Activated CD4-positive, alpha-beta memory T cell treated with anti-CD3 and anti-CD28 coated beads for 36 hours (primary cell): Measurements from ENCODE around the gene TRMT112. TPM values are rescaled to one million over a fixed set of nuclear protein-coding genes. Genes with fewer than 3 reads are reported as not detected.

Experiments
- CTCF ChIA-PET: fragments of 350-600 bp; sonication (Branson Sonifier 250); formaldehyde crosslinking; loops from one replicate; lab custom pipeline; 2021; ENCODE audit warnings: antibody characterized with exemption, inconsistent platforms; lab: Charles Lee
- POLR2A ChIA-PET: fragments of 350-600 bp; sonication (Branson Sonifier 250); formaldehyde crosslinking; loops from one replicate; lab custom pipeline; 2021; ENCODE audit warnings: antibody characterized with exemption; lab: Charles Lee
- DNase-seq: peaks from one replicate; pipeline ENCODE4 v3.0.0-alpha.2; 2020
- H3K27ac Mint-ChIP-seq: one replicate; pipeline ENCODE4 v1.8.0; 2021; ENCODE audit warnings: mixed read lengths
- H3K27me3 Mint-ChIP-seq: one replicate; pipeline ENCODE4 v1.8.0; 2021; ENCODE audit warnings: mixed read lengths
- H3K36me3 Mint-ChIP-seq: one replicate; pipeline ENCODE4 v1.8.0; 2021; ENCODE audit warnings: mixed read lengths
- H3K4me1 Mint-ChIP-seq: one replicate; pipeline ENCODE4 v1.8.0; 2021; ENCODE audit warnings: low read depth, mixed read lengths
- H3K4me3 Mint-ChIP-seq: one replicate; pipeline ENCODE4 v1.8.0; 2021; ENCODE audit warnings: mild to moderate bottlenecking, mixed read lengths
- H3K9me3 Mint-ChIP-seq: one replicate; pipeline ENCODE4 v1.8.0; 2021; ENCODE audit warnings: mixed read lengths
- intact Hi-C: fragments of 100-400 bp; cut with micrococcal nuclease; formaldehyde crosslinking; loops from one replicate; pipeline ENCODE4 v1.15.1; 2023
- total RNA-seq, 2 experiments: library from RNA; stranded (reverse); gene quantifications; one replicate each; pipeline ENCODE4 v1.2.3, GENCODE V29; 2021

The TRMT112 gene
- total RNA-seq, 2 experiments from 2014 or later, result 255 to 258 TPM

DNA sequence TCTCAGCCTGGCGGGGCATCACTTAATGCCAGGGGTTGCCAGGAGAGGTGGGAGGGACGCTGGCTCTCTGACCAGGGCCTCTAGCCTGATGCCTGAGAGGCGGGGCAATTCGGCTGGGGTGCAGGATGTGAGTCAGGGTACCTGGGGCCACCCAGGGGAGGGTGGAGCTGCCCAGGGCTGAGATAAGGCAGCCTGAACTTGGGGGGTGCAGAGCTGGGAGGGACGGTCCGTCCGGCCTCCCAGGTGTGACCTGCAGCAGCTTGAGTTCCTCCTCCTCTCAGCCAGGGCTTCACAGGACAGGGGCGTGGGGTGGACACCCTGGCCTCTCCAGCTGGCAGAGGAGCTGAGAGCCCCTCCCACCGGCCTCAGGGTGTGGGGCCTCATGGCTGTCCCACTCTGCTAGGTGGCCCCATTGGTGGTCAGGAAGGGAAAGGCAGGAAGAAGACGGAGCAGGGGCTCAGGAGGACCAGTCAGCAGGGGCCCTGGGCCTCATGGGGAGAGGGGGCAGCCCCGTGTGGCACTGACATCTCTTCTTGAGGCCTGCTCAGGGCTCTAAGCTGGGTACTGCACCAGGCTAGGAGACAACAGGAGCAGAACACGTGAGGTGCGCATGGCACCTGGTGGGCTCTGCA, 40.7 kb upstream of the TRMT112 start:
- Mint-ChIP-seq H3K9me3 (no peaks in the 10 kb centered on the region), H3K4me1 (peaks cover 37% of the 10 kb centered on the region), H3K27me3 (no peaks in the 10 kb centered on the region), H3K27ac (peak overlapping the region; percentile 53), H3K36me3 (peaks cover 15% of the 10 kb centered on the region), H3K4me3 (peak overlapping the region; percentile 60)
- CTCF ChIA-PET, result interaction anchor here (0.9 to 2.1 kb wide), 3 partner anchors 15 to 91 kb away, joined by 4 to 13 read pairs (median 4); partner anchors contain the start of genes PRDX5 and TRMT112
- POLR2A ChIA-PET, result interaction anchor here (1.9 to 2.8 kb wide), 2 partner anchors 16 to 41 kb away, joined by 6 to 10 read pairs; partner anchors contain the start of genes PRDX5 and TRMT112
- intact Hi-C loops, result loop anchor here (2.0 kb wide), 2 partner anchors 15 to 91 kb away; no protein-coding TSS in a partner anchor
- peak; percentile 82 for DNase-seq

DNA sequence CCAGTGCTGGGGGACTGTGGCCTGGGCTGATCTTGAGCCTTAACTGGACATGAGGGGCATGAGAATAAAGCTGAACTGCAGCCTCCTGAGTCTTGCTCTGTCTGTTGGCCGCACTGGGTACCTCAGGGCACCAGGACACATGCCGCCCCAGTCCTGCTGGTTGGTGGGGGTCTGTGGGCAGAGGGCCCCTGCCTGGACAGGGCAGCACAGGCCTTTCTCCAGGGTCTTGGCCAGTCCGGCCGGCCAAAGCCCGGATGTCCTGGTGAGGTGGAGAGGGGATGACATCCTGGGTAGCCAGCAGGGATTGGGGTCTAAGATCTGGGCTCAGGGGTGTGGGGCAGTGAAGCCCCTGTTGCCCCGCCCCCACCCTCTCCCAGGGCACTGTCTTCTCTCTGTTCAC, 40.1 kb upstream of the TRMT112 start:
- Mint-ChIP-seq H3K9me3 (no peaks in the 10 kb centered on the region), H3K36me3 (peaks cover 15% of the 10 kb centered on the region), H3K4me3 (no peak overlapping the region), H3K27ac (peak overlapping the region; percentile 53), H3K27me3 (no peaks in the 10 kb centered on the region), H3K4me1 (peaks cover 37% of the 10 kb centered on the region)
- no peak for DNase-seq
- CTCF ChIA-PET, result interaction anchor here (0.9 to 2.1 kb wide), 7 partner anchors 15 to 1527 kb away, joined by 3 to 13 read pairs (median 4); partner anchors contain the start of genes CCDC88B, PRDX5 and TRMT112
- intact Hi-C loops, result no loop called here
- POLR2A ChIA-PET, result interaction anchor here (1.9 to 2.8 kb wide), 2 partner anchors 16 to 40 kb away, joined by 6 to 10 read pairs; partner anchors contain the start of genes PRDX5 and TRMT112

DNA sequence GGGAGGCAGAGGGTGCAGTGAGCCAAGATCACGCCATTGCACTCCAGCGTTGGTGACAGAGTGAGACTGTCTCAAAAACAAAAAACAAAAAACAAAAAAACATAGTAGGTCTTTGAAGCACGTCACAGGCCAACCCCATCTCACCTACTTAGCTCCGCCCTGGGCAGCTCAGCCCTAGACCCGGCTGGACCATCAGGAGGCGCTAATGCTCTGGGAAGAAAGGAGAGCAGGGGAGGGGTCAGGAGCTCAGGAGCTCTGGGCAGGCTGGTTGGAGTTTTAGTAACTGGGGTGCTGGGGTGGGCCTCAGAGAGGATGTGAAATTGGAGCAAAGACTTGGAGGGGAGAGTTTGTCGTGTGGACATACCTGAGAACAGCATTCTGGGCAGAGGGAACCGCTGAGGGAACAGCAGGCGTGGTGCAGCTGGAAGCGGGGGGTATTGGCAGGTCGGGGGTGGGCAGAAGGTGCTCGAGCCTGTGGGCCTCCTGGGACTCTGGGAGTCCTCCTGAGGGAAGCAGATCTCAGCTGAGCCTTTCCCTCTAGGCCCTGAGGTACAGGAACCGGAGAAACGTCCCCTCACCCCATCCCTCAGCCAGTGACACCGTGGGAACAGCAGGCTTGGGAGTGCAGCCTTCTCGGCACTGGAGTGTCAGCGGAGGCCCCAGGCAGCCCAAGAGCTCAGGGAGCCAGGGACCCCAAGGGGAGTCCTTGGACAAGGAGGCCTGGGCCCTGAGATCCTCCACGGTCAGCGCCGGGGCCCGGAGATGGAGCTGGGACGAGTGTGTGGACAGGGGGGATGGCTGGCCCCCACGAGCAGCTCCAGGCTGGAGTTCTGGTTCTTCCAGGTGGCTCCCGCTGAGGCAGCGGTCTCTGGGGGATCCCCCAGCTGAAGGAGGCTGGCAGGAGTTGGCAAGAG, 39.4 kb upstream of the TRMT112 start:
- peak overlapping the region; percentile 56 for H3K27ac Mint-ChIP-seq
- peaks cover 32% of the 10 kb centered on the region for H3K4me1 Mint-ChIP-seq
- H3K4me3 Mint-ChIP-seq, result peak overlapping the region; percentile 4
- ChIA-PET POLR2A (interaction anchor here (0.6 to 2.8 kb wide), 6 partner anchors 11 to 422 kb away, joined by 3 to 10 read pairs (median 4); partner anchors contain the start of genes PRDX5 and TRMT112), CTCF (interaction anchor here (0.9 to 2.1 kb wide), 5 partner anchors 14 to 1528 kb away, joined by 3 to 13 read pairs (median 8); partner anchors contain the start of gene CCDC88B)
- no peaks in the 10 kb centered on the region for H3K9me3 Mint-ChIP-seq
- peak; percentile 71 for DNase-seq
- H3K27me3 Mint-ChIP-seq, result no peaks in the 10 kb centered on the region
- intact Hi-C loops, result no loop called here
- peaks cover 10% of the 10 kb centered on the region for H3K36me3 Mint-ChIP-seq

DNA sequence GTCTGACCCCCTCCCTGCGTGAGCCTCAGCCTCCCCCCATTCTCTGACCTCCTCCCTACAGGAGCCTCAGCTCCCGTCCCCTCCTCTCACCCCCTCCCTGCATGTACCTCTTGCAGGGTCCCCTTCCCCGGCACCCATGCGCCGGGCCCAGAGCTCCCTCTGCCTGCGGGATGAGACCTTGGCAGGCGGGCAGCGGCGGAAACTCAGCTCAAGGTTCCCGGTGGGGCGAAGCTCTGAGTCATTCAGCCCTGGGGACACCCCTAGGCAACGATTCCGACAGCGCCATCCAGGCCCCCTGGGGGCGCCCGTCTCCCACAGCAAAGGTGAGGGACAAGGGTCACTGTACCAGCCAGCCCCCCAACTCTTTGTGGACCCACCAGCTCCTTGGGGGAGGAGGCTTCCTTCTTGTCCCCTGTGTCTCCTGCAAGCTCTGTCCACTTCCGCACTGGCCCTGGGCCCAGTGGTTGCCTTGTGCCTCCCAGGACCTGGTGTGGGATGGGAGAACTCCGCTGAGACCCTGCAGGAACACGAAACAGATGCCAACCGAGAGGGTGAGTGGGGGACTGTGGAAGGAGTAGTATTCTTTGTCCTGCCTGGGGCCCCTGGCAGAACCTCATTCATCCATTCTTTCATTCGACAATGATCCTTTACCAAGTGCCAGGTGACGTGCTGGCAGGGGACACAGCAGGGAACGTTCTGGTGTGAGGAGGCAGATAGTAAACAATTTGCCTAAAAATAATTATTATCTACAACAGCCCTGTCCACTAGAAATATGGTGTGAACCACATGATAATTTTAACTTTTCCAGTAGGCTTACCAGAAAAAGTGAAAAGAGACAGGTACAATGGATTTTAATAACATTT, 38.0 kb upstream of the TRMT112 start:
- Mint-ChIP-seq H3K27me3 (no peaks in the 10 kb centered on the region), H3K36me3 (peaks cover 2% of the 10 kb centered on the region), H3K27ac (no peak overlapping the region), H3K4me1 (peaks cover 22% of the 10 kb centered on the region), H3K4me3 (no peak overlapping the region), H3K9me3 (no peaks in the 10 kb centered on the region)
- POLR2A ChIA-PET, result interaction anchor here (0.8 kb wide), 1 partner anchor 13 kb away, joined by 3 read pairs; no protein-coding TSS in a partner anchor
- peak; percentile 41 for DNase-seq
- CTCF ChIA-PET, result interaction anchor here (1.3 to 1.9 kb wide), 4 partner anchors 15 to 38 kb away, joined by 3 to 9 read pairs (median 6); partner anchors contain the start of genes CCDC88B, PRDX5 and TRMT112
- intact Hi-C loops, result no loop called here

- intact Hi-C loops, result no loop called here
- no peaks in the 10 kb centered on the region for H3K27me3 Mint-ChIP-seq
- POLR2A ChIA-PET, result interaction anchor here (1.4 kb wide), 1 partner anchor 13 kb away, joined by 3 read pairs; no protein-coding TSS in a partner anchor
- no peaks in the 10 kb centered on the region for H3K9me3 Mint-ChIP-seq
- H3K4me1 Mint-ChIP-seq, result peaks cover 13% of the 10 kb centered on the region
- CTCF ChIA-PET, result interaction anchor here (1.3 to 2.1 kb wide), 3 partner anchors 19 to 36 kb away, joined by 3 to 7 read pairs (median 4); partner anchors contain the start of genes PRDX5 and TRMT112
- no peak overlapping the region for H3K27ac Mint-ChIP-seq
- no peak for DNase-seq
- H3K36me3 Mint-ChIP-seq, result peaks cover 5% of the 10 kb centered on the region
- no peak overlapping the region for H3K4me3 Mint-ChIP-seq
These were observed 36.6 kb upstream of the TRMT112 start for GRCh38 chr11:64353715-64354506.

DNA sequence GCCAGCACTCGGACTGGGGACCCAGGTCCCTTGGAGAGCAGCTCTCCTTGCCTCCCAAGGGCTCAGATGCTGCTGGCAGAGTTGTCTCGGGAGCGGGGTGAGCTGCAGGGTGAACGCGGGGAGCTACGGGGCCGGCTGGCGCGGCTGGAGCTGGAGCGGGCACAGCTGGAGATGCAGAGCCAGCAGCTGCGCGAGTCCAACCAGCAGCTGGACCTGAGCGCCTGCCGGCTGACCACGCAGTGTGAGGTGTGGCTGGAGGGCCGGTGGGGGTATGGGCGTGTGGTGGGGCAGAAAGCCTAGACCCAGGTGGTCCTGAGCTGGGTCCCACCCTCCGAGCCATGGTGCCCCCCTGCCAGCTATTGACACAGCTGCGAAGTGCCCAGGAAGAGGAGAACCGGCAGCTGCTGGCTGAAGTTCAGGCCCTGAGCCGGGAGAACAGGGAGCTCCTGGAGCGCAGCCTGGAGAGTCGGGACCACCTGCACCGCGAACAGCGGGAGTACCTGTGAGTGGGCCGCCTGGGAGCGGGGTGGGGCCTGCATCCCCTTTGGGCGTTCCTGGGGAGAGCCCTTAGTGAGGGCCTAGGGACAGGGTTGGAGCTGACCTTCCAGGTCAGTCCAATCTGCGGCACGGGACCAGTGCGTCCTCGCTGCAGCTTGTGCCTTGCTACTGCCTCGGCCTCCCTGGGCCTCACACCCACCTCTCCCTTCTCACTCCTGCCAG, 35.8 kb upstream of the TRMT112 start:
- ChIA-PET POLR2A (interaction anchor here (0.6 to 1.4 kb wide), 3 partner anchors 12 to 290 kb away, joined by 3 read pairs; partner anchors contain the start of gene PRDX5), CTCF (interaction anchor here (2.1 kb wide), 1 partner anchor 35 kb away, joined by 7 read pairs; the partner anchor contains the start of genes PRDX5 and TRMT112)
- intact Hi-C loops, result no loop called here
- H3K27ac Mint-ChIP-seq, result no peak overlapping the region
- H3K9me3 Mint-ChIP-seq, result no peaks in the 10 kb centered on the region
- H3K4me3 Mint-ChIP-seq, result no peak overlapping the region
- H3K4me1 Mint-ChIP-seq, result peaks cover 9% of the 10 kb centered on the region
- no peak for DNase-seq
- H3K27me3 Mint-ChIP-seq, result no peaks in the 10 kb centered on the region
- peaks cover 5% of the 10 kb centered on the region for H3K36me3 Mint-ChIP-seq

DNA sequence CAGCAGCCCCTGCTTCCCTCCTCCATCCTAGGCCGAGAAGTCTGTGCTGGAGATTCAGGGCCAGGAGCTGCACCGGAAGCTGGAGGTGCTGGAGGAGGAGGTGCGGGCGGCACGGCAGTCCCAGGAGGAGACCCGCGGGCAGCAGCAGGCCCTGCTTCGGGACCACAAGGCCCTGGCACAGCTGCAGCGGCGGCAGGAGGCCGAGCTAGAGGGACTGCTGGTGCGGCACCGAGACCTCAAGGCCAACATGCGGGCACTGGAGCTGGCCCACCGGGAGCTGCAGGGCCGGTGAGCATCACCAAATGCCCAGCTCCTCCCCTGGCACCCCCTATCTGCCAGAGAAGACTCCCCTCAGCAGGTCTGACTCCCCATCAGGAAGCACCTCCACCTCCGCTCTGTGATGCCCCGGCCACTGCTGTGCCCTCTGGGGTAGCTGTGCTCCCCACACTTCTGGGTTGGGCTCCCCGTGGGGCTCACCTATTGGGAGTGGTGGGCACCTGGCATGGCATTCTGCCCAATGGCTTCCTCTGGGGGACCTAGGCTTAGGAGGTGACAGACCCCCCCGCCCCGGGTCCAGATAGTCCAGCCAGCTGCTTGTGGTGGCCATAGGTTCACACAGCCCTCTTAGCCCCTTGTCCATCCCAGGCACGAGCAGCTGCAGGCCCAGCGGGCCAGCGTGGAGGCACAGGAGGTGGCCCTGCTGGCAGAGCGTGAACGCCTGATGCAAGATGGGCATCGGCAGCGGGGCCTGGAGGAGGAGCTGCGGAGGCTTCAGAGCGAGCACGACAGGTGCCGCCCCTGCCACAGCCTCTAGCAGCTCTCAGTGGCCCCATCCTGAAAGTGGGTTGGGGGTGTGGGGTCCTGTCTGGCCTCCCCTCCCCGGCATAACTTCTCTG, 35.0 kb upstream of the TRMT112 start:
- POLR2A ChIA-PET, result interaction anchor here (0.6 to 1.4 kb wide), 3 partner anchors 11 to 291 kb away, joined by 3 read pairs; partner anchors contain the start of gene PRDX5
- H3K4me3 Mint-ChIP-seq, result no peak overlapping the region
- H3K36me3 Mint-ChIP-seq, result peaks cover 5% of the 10 kb centered on the region
- H3K4me1 Mint-ChIP-seq, result peaks cover 4% of the 10 kb centered on the region
- DNase-seq, result no peak
- no peaks in the 10 kb centered on the region for H3K27me3 Mint-ChIP-seq
- intact Hi-C loops, result no loop called here
- no peaks in the 10 kb centered on the region for H3K9me3 Mint-ChIP-seq
- H3K27ac Mint-ChIP-seq, result no peak overlapping the region
- CTCF ChIA-PET, result interaction anchor here (1.1 to 2.1 kb wide), 2 partner anchors 35 kb away, joined by 4 to 7 read pairs; partner anchors contain the start of genes PRDX5 and TRMT112

DNA sequence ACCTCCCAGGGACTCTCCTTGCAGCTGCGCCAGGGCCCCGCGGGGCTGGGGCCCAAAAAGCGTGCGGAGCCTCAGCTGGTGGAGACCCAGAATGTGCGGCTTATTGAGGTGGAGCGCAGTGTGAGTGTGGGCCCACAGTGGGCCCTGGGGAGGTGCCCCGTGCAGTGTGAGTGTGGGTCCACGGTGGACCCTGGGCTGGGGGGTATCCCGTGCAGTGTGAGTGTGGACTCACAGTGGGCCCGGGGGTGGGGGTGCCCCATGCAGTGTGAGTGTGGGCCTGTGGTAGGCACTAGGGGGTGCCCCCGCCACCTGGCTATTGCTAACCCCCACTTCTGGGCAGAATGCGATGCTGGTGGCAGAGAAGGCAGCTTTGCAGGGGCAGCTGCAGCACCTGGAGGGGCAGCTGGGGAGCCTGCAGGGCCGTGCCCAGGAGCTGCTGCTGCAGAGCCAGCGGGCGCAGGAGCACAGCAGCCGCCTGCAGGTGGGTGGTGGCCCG, 33.8 kb upstream of the TRMT112 start:
- no peak for DNase-seq
- intact Hi-C loops, result no loop called here
- peaks cover 4% of the 10 kb centered on the region for H3K4me1 Mint-ChIP-seq
- no peaks in the 10 kb centered on the region for H3K9me3 Mint-ChIP-seq
- peaks cover 8% of the 10 kb centered on the region for H3K36me3 Mint-ChIP-seq
- no peak overlapping the region for H3K4me3 Mint-ChIP-seq
- H3K27ac Mint-ChIP-seq, result no peak overlapping the region
- POLR2A ChIA-PET, result no interaction called here
- CTCF ChIA-PET, result interaction anchor here (1.1 kb wide), 1 partner anchor 34 kb away, joined by 4 read pairs; the partner anchor contains the start of genes PRDX5 and TRMT112
- no peaks in the 10 kb centered on the region for H3K27me3 Mint-ChIP-seq

DNA sequence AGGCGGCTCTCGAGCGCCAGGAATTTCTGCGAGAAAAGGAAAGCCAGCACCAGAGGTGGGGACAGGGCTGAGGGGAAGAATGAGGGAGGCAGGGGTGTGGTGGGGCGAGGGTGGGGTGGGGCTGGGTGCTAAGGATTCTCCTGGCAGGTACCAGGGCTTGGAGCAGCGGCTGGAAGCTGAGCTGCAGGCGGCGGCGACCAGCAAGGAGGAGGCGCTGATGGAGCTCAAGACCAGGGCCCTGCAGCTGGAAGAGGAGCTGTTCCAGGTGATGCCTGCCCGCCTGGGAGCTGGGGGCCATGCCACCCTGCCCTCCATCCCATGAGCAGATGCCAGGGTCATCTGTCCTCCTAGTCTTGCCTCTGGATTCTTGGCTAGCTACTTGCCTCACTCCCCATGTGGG, 32.0 kb upstream of the TRMT112 start:
- Mint-ChIP-seq H3K4me3 (no peak overlapping the region), H3K36me3 (peaks cover 16% of the 10 kb centered on the region), H3K4me1 (peaks cover 8% of the 10 kb centered on the region), H3K27me3 (no peaks in the 10 kb centered on the region), H3K27ac (no peak overlapping the region), H3K9me3 (no peaks in the 10 kb centered on the region)
- POLR2A ChIA-PET, result interaction anchor here (1.0 kb wide), 1 partner anchor 10 kb away, joined by 3 read pairs; the partner anchor contains the start of gene RPS6KA4
- intact Hi-C loops, result no loop called here
- CTCF ChIA-PET, result interaction anchor here (1.0 kb wide), 1 partner anchor 39 kb away, joined by 3 read pairs; no protein-coding TSS in a partner anchor
- no peak for DNase-seq
